ENCODE measurements around the gene LRRC15.

The LRRC15 gene

GRCh38 chr3:194384156-194384555, 14.6 kb upstream of the LRRC15 start:
- DNase-seq = no peak

- DNase-seq = no peak
These were observed 13.9 kb upstream of the LRRC15 start for GRCh38 chr3:194383276-194383940.

GRCh38 chr3:194382892-194383223, 13.3 kb upstream of the LRRC15 start:
- no peak for DNase-seq

GRCh38 chr3:194382196-194382891, 12.8 kb upstream of the LRRC15 start:
- DNase-seq = no peak

- DNase-seq = peak; percentile 73
These were observed 11.9 kb upstream of the LRRC15 start for GRCh38 chr3:194381460-194381875.

GRCh38 chr3:194380326-194380725, 10.8 kb upstream of the LRRC15 start:
- no peak for DNase-seq

- no peak for DNase-seq
These were observed 10.1 kb upstream of the LRRC15 start for GRCh38 chr3:194379651-194380050.

GRCh38 chr3:194379231-194379630, 9.7 kb upstream of the LRRC15 start:
- DNase-seq = no peak

GRCh38 chr3:194377708-194378107, 8.2 kb upstream of the LRRC15 start:
- no peak for DNase-seq

GRCh38 chr3:194376241-194376560, 6.7 kb upstream of the LRRC15 start:
- DNase-seq = no peak

- DNase-seq = no peak
These were observed 6.1 kb upstream of the LRRC15 start for GRCh38 chr3:194375473-194376240.

GRCh38 chr3:194374935-194375334, 5.4 kb upstream of the LRRC15 start:
- DNase-seq = no peak

- no peak for DNase-seq
These were observed 4.4 kb upstream of the LRRC15 start for GRCh38 chr3:194373899-194374298.

GRCh38 chr3:194373028-194373427, 3.5 kb upstream of the LRRC15 start:
- no peak for DNase-seq

GRCh38 chr3:194370753-194371152, 1.2 kb upstream of the LRRC15 start:
- no peak for DNase-seq

GRCh38 chr3:194368918-194369317, 625 bp downstream of the LRRC15 start:
- DNase-seq = no peak

GRCh38 chr3:194367992-194368841, 1.3 kb downstream of the LRRC15 start:
- no peak for DNase-seq

- DNase-seq = no peak
These were observed 3.5 kb downstream of the LRRC15 start for GRCh38 chr3:194365978-194366490.

GRCh38 chr3:194365526-194365925, 4.0 kb downstream of the LRRC15 start:
- no peak for DNase-seq

- no peak for DNase-seq
These were observed 4.7 kb downstream of the LRRC15 start for GRCh38 chr3:194364652-194365434.

GRCh38 chr3:194364314-194364651, 5.3 kb downstream of the LRRC15 start:
- DNase-seq = no peak

GRCh38 chr3:194360568-194360967, 9.0 kb downstream of the LRRC15 start:
- DNase-seq = no peak
